C1 segment of cervical spinal cord (tissue), 14 donors: Measurements from ENCODE around the gene MYO5B.
"Not testable (repeated sequence)": the region's sequence is repeated elsewhere in the genome, so short reads cannot be mapped to it uniquely, and the experiment has no call there.

Source experiments
- DNase-seq, 14 donors: peaks; one replicate each; lab custom pipeline; 2025; lab: John Stamatoyannopoulos, UW

The MYO5B gene

GRCh38 chr18:49837889-49838288, 357.1 kb downstream of the MYO5B start:
- DNase-seq = no peak

GRCh38 chr18:49837316-49837835, 357.6 kb downstream of the MYO5B start:
- not testable (repeated sequence) for DNase-seq

DNA sequence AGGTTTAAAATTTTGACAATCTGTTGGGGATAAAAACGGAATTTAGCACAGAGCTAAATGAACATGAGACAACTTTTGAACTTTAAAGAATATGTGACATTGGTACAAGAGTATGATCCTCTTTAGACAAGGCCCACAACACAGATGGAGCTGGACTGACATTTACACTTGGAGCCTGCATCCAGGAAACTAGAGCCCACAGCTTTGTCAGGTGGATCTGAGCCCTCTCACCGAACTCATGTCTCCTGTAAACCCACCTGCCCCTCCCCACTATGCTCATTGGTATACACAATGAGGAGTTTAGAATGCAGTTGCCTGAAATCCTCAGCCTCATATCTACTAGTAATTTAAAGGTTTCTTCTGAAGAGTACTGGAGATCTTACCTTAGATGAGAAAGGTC, 359.5 kb downstream of the MYO5B start:
- no peak for DNase-seq

- no peak for DNase-seq
These were observed 360.7 kb downstream of the MYO5B start for GRCh38 chr18:49834258-49834657.

- no peak for DNase-seq
These were observed 361.1 kb downstream of the MYO5B start for GRCh38 chr18:49833814-49834213.

- no peak for DNase-seq
These were observed 362.7 kb downstream of the MYO5B start for GRCh38 chr18:49832221-49832647.

DNA sequence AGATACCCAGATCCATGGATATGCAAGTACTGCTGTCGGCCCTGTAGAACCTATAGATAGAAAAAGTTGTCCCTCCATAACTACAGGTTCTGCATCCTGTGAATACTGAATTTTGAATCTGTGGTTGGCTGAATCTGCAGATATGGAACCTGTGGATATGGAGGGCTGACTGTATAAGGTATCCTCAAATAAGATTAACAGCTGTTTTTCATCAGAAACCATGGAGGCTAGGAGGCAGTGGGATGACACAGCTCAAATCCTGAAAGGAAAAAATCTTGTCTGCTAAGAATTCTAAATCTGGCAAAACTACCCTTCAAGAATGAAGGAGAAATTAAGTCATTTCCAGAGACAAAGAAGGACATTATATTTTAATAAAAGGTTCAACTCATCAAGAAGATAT, 367.0 kb downstream of the MYO5B start:
- DNase-seq = no peak

- DNase-seq = no peak
These were observed 374.9 kb downstream of the MYO5B start for GRCh38 chr18:49819823-49820671.

GRCh38 chr18:49819071-49819662, 375.8 kb downstream of the MYO5B start:
- DNase-seq = no peak

DNA sequence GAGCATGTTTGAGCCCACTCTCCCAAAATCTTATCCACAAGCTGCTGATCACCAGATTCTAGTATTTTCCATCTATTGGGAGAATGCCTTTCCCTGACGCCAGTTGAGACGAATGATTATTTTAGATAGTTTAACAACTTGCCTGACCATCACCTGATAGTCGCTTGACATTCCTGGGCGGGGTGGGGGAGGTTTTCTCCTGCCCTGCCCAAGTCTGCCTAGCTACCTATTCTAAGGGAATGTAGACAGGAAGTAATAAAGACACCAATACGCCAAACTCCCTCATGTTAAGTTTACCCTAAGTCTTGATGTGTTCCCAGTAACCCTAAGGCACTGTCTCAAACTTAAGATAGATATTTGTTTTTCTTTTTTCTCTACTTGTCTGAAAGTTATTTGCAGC, 377.0 kb downstream of the MYO5B start:
- no peak for DNase-seq

GRCh38 chr18:49815927-49816326, 379.0 kb downstream of the MYO5B start:
- DNase-seq = no peak

DNA sequence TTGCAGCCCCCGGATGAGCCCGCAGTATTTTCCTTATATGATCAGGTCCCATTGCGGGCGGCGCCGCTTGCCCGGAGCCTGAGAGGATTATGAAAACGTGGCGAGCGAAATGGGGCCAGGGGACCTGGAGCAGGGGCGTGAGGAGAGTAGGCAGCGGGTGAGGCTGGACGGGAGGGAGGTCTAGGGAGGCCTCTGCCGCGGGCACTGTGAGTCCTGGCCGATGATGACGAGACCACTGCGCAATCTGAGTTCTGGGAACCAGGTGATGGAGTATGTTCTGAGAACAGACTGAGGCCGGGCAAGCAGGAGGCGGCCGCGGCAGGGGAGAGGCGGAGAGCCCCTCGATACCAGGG, 380.8 kb downstream of the MYO5B start:
- peak in 4 of 14 donors; percentile 41 to 80 (median 62) for DNase-seq

GRCh38 chr18:49813319-49814146, 381.4 kb downstream of the MYO5B start, which contains the start of gene ACAA2:
Gene ACAA2 (minus strand): TSS chr18:49813533. CDS start chr18:49813484, 49 bp downstream.
- peak; percentile 41 to 90 (median 84) for DNase-seq

GRCh38 chr18:49813069-49813318, 382.0 kb downstream of the MYO5B start:
- DNase-seq = peak in 10 of 14 donors; percentile 29 to 76 (median 49)

- DNase-seq = peak in 4 of 14 donors; percentile 9 to 30 (median 28)
These were observed 382.5 kb downstream of the MYO5B start for GRCh38 chr18:49812286-49813068.

DNA sequence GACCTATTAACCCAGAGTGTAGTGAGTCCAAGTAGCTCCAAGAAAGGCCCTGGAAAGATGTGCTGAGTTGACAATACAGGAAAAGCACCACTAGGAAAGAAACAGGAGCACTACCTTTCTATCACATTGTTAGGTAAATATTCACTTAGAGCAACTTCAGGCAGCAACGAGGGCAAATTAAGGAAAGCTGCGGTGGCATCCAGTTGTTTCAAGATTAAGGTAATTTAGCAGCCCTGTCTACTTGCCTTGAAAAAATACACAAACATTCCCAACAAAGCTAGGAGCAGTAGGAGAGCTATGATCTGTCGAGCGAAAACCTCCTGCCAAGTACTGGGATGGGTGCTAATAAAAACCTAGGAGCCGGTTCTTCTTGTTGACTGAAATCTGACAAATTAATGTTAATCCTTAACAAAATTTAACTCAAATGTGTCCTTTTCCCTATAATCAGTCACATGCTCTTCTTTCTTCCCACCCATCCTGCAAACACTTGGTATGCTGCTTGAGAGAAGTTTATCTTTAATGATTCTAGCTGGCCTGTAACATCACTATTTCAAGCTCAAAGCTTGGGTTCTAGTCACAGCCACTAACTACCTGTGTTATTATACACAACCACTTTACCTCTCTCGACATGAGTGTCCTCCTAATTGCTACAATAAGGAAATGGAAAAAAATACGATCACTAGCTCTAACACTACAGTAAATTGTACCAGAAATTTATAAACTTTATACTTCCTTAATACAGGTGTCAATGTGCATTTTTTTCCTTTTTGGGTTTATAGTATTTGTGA, 383.6 kb downstream of the MYO5B start:
- DNase-seq = no peak

DNA sequence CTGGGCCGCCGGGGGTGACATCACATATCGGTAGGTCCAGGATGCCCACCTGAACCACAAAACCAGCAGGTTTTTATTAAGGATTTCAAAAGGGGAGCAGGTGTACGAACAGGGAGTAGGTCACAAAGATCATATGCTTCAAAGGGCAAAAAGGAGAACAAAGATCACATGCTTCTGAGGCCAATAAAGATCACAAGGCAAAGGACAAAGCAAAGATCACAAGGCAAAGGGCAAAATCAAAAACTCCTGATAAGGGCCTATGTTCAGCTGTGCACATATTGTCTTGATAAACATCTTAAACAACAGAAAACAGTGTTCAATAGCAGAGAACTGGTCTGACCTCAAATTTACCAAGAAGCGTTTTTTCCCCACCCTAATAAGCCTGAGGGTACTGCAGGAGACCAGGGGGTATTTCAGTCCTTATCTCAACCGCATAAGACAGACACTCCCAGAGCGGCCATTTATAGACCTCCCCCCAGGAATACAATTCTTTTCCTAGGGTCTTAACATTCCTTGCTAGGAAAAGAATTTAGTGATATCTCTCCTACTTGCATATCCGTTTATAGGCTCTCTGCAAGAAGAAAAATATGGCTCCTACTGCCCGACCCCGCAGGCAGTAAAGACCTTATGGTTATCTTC, 386.3 kb downstream of the MYO5B start:
- DNase-seq = not testable (repeated sequence)

DNA sequence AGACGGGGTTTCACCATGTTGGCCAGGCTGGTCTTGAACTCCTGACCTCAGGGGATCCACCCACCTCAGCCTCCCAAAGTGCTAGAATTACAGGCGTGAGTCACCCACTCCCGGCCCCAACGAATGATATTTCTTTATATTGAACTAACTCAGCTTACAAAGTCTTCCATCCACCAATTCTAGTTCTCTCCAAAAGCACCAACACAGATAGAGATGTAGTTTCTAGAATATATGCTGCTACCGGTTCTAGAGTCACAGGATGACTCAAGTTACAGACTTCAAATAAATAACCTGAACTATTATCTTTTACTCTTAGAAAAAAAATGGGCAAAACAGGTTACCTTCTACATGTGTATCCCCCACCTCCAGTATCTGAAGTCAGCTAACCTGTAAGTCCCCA, 390.9 kb downstream of the MYO5B start:
- DNase-seq = no peak

GRCh38 chr18:49802623-49803022, 392.3 kb downstream of the MYO5B start:
- DNase-seq = no peak

DNA sequence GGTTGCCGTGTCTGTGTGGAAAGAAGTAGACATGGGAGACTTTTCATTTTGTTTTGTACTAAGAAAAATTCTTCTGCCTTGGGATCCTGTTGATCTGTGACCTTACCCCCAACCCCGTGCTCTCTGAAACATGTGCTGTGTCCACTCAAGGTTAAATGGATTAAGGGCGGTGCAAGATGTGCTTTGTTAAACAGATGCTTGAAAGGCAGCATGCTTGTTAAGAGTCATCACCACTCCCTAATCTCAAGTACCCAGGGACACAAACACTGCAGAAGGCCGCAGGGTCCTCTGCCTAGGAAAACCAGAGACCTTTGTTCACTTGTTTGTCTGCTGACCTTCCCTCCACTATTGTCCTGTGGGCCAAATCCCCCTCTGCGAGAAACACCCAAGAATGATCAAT, 394.5 kb downstream of the MYO5B start:
- not testable (repeated sequence) for DNase-seq
